HG02884 (cell line): ENCODE measurements around the gene USP25.

ENCODE experiments used
- ATAC-seq: cut with Tn5 transposase; IDR thresholded peaks from one replicate; pipeline ENCODE4 v1.9.1; 2021; ENCODE audit warnings: mild to moderate bottlenecking, moderate library complexity; ENCODE audit not compliant: unreplicated experiment

USP25 gene

GRCh38 chr21:15797577-15798363 is 68.0 kb downstream of the USP25 start:
- ATAC-seq, result no peak

GRCh38 chr21:15801352-15801863 is 71.6 kb downstream of the USP25 start:
- ATAC-seq, result no peak

GRCh38 chr21:15804247-15805005 is 74.6 kb downstream of the USP25 start:
- ATAC-seq, result no peak

GRCh38 chr21:15809065-15809464 is 79.3 kb downstream of the USP25 start:
- no peak for ATAC-seq

GRCh38 chr21:15809818-15810217 is 80.0 kb downstream of the USP25 start:
- ATAC-seq, result no peak

GRCh38 chr21:15815285-15815684 is 85.5 kb downstream of the USP25 start:
- no peak for ATAC-seq

- no peak for ATAC-seq
These were observed 90.5 kb downstream of the USP25 start for GRCh38 chr21:15820327-15820726.

- no peak for ATAC-seq
These were observed 91.1 kb downstream of the USP25 start for GRCh38 chr21:15820852-15821379.

- no peak for ATAC-seq
These were observed 93.8 kb downstream of the USP25 start for GRCh38 chr21:15823486-15824150.

- ATAC-seq, result no peak
These were observed 95.9 kb downstream of the USP25 start for GRCh38 chr21:15825700-15826099.

GRCh38 chr21:15826147-15826780 is 96.5 kb downstream of the USP25 start:
- peak; percentile 85 for ATAC-seq

- no peak for ATAC-seq
These were observed 97.3 kb downstream of the USP25 start for GRCh38 chr21:15826908-15827601.

- ATAC-seq, result no peak
These were observed 101.7 kb downstream of the USP25 start for GRCh38 chr21:15831497-15831896.

GRCh38 chr21:15837645-15838044 is 107.9 kb downstream of the USP25 start:
- ATAC-seq, result no peak

GRCh38 chr21:15839026-15839425 is 109.2 kb downstream of the USP25 start:
- ATAC-seq, result no peak

GRCh38 chr21:15839601-15840000 is 109.8 kb downstream of the USP25 start:
- ATAC-seq, result no peak

- ATAC-seq, result no peak
These were observed 110.6 kb downstream of the USP25 start for GRCh38 chr21:15840406-15840805.

- no peak for ATAC-seq
These were observed 112.2 kb downstream of the USP25 start for GRCh38 chr21:15841856-15842564.

GRCh38 chr21:15842565-15842880 is 112.7 kb downstream of the USP25 start:
- ATAC-seq, result no peak

GRCh38 chr21:15843766-15844165 is 114.0 kb downstream of the USP25 start:
- ATAC-seq, result no peak
